K562 (cell line): ENCODE data around the gene ROMO1. TPM values are rescaled to one million over a fixed set of nuclear protein-coding genes. Genes with fewer than 3 reads are reported as not detected.

Experiments used
- CHD1 ChIP-seq: fragments of 200-600 bp; sonication (generic); IDR thresholded peaks from one replicate; pipeline ENCODE4 v1.6.1; 2012; ENCODE audit warnings: mild to moderate bottlenecking, moderate library complexity, low read length, inconsistent platforms
- HIVEP1 ChIP-seq: fragments of 250-450 bp; sonication (Bioruptor Pico); IDR thresholded peaks from 2 replicates; pipeline ENCODE4 v1.4.0; 2020; ENCODE audit warnings: mild to moderate bottlenecking
- MTA2 ChIP-seq: fragments of 450-650 bp; IDR thresholded peaks from 2 replicates; pipeline ENCODE4 v1.6.1; 2016; ENCODE audit warnings: low read depth
- NCOA4 ChIP-seq: fragments of 450-650 bp; IDR thresholded peaks from 2 replicates; pipeline ENCODE4 v1.6.1; 2018; ENCODE audit warnings: mild to moderate bottlenecking; ENCODE audit not compliant: partially characterized antibody
- PCBP2 ChIP-seq: fragments of 200-400 bp; formaldehyde crosslinking; IDR thresholded peaks from 2 replicates; pipeline ENCODE4 v1.6.1; 2018; ENCODE audit warnings: low read length, low read depth, mild to moderate bottlenecking, moderate library complexity; ENCODE audit not compliant: poor library complexity, severe bottlenecking
- PHTF2 ChIP-seq: fragments of 250-450 bp; sonication (Bioruptor Pico); IDR thresholded peaks from 2 replicates; pipeline ENCODE4 v1.5.0; 2021; ENCODE audit warnings: mild to moderate bottlenecking
- ZNF830 ChIP-seq: fragments of 250-450 bp; sonication (Bioruptor Pico); IDR thresholded peaks from 2 replicates; pipeline ENCODE4 v1.5.0; 2021; ENCODE audit warnings: mild to moderate bottlenecking
- polyA plus RNA-seq, 8 experiments: library from polyadenylated mRNA; depleted of rRNA in 4 of 8; stranded (reverse) in 5 of 8; unstranded in 3 of 8; fragments of >200 nt; fragmentation: Nextera tagmentation in 2 of 8; fragmentation: Illumina TruSeq in 1 of 8; extraction: Ambion mirVana in 2 of 8; extraction: Trizol in 1 of 8; gene quantifications; 2 replicates each; pipeline versions ENCODE4 v1.2.1 to v1.2.3, GENCODE V29; 2011 to 2014; ENCODE audit warnings: inconsistent platforms in 1 of 8, missing spikeins in 1 of 8
- total RNA-seq, 7 experiments: library from RNA; depleted of rRNA in 6 of 7; stranded (reverse); fragments of >200 nt in 6 of 7; fragmentation: Illumina TruSeq in 2 of 7; extraction: Trizol in 2 of 7; gene quantifications; 2 replicates each; pipeline versions ENCODE4 v1.2.1 to v1.2.3, GENCODE V29; 2011 to 2021; ENCODE audit warnings: low replicate concordance in 1 of 7
- TF ChIP-seq, protein P1 (sequence below): fragments of 450-650 bp; conservative IDR thresholded peaks from 2 replicates; pipeline ENCODE4 v1.6.1; 2016; ENCODE audit warnings: missing genetic modification characterization, low read depth, mild to moderate bottlenecking, missing compliant biosample characterization, moderate library complexity
- TF ChIP-seq, protein P2 (sequence below): sonication (generic); formaldehyde crosslinking; IDR thresholded peaks from 2 replicates; pipeline ENCODE4 v1.4.0; 2020; ENCODE audit warnings: mild to moderate bottlenecking, missing genetic modification reagents
- TF ChIP-seq, protein P3 (sequence below): fragments of 250-450 bp; sonication (Bioruptor Pico); IDR thresholded peaks from 2 replicates; pipeline ENCODE4 v1.4.0; 2020; ENCODE audit warnings: mild to moderate bottlenecking, moderate library complexity
- TF ChIP-seq, protein P4 (sequence below): fragments of 250-450 bp; sonication (Bioruptor Pico); IDR thresholded peaks from 2 replicates; pipeline ENCODE4 v1.4.0; 2020

Gene ROMO1
- total and polyA plus RNA-seq, 9 of the 15 experiments (the other 6 are each of a cell fraction or from before 2014, with no cell fraction given) = 31.8 to 741 (median 226) TPM

DNA sequence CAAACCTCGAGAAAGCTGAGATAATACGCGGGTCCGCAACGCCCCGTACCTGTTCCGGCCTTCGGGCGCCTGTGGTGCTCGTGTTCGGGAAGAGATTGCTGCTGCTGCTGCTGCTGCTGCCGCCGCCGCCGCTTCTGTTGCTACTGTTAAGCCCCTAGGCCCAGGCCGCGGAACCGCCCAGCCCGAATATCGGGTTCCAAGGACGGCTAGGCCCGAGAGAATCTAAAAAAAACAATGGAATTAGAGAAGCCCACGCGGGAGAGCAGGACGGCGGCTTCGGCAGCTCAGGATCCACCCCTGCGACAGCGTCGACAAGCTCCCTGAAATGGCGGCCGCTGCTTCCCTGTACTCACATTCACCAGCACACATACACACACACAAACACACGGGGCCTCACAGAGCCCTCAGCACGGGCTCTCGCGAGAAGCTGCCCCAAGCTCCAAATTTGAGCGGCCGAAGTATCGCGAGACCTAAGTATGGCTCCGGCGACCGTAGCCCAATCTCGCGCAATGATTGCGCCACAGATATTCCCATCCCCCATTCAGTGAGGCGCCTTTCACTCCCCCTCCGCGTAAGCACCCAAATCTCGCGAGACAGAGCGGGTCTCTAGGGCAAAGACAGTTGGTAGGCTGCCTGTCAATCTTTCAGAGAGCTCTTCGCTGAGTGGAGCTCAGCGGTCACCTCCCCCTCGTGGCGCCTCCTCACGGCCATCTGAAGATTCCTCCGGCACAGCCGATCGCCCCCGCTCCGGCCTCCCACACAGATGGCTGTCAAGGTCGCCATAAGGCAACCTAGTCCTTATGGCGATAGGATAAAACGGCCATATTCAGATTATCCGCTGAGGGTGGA, 42.9 kb downstream of the ROMO1 start, which contains the start of gene RBM39 (continued):
- TF ChIP-seq, protein P1, sequence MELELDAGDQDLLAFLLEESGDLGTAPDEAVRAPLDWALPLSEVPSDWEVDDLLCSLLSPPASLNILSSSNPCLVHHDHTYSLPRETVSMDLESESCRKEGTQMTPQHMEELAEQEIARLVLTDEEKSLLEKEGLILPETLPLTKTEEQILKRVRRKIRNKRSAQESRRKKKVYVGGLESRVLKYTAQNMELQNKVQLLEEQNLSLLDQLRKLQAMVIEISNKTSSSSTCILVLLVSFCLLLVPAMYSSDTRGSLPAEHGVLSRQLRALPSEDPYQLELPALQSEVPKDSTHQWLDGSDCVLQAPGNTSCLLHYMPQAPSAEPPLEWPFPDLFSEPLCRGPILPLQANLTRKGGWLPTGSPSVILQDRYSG = no peak
- TF ChIP-seq HIVEP1 (CRISPR knock-in tag) (no peak), ZNF830 (CRISPR knock-in tag) (0 out of 2 replicates have a peak, but pooled peaks have one; percentile 44), PHTF2 (peak; percentile 57; the same call in 1 of the 2 replicates), CHD1 (peak; percentile 99), PCBP2 (no peak), MTA2 (no peak), NCOA4 (no peak)
- TF ChIP-seq, protein P2, sequence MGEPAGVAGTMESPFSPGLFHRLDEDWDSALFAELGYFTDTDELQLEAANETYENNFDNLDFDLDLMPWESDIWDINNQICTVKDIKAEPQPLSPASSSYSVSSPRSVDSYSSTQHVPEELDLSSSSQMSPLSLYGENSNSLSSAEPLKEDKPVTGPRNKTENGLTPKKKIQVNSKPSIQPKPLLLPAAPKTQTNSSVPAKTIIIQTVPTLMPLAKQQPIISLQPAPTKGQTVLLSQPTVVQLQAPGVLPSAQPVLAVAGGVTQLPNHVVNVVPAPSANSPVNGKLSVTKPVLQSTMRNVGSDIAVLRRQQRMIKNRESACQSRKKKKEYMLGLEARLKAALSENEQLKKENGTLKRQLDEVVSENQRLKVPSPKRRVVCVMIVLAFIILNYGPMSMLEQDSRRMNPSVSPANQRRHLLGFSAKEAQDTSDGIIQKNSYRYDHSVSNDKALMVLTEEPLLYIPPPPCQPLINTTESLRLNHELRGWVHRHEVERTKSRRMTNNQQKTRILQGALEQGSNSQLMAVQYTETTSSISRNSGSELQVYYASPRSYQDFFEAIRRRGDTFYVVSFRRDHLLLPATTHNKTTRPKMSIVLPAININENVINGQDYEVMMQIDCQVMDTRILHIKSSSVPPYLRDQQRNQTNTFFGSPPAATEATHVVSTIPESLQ (CRISPR knock-in tag) = peak; percentile 30; the same call in 1 of the 2 replicates
- TF ChIP-seq, protein P3, sequence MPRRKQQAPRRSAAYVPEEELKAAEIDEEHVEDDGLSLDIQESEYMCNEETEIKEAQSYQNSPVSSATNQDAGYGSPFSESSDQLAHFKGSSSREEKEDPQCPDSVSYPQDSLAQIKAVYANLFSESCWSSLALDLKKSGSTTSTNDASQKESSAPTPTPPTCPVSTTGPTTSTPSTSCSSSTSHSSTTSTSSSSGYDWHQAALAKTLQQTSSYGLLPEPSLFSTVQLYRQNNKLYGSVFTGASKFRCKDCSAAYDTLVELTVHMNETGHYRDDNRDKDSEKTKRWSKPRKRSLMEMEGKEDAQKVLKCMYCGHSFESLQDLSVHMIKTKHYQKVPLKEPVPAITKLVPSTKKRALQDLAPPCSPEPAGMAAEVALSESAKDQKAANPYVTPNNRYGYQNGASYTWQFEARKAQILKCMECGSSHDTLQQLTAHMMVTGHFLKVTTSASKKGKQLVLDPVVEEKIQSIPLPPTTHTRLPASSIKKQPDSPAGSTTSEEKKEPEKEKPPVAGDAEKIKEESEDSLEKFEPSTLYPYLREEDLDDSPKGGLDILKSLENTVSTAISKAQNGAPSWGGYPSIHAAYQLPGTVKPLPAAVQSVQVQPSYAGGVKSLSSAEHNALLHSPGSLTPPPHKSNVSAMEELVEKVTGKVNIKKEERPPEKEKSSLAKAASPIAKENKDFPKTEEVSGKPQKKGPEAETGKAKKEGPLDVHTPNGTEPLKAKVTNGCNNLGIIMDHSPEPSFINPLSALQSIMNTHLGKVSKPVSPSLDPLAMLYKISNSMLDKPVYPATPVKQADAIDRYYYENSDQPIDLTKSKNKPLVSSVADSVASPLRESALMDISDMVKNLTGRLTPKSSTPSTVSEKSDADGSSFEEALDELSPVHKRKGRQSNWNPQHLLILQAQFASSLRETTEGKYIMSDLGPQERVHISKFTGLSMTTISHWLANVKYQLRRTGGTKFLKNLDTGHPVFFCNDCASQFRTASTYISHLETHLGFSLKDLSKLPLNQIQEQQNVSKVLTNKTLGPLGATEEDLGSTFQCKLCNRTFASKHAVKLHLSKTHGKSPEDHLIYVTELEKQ (CRISPR knock-in tag) = no peak
- TF ChIP-seq, protein P4, sequence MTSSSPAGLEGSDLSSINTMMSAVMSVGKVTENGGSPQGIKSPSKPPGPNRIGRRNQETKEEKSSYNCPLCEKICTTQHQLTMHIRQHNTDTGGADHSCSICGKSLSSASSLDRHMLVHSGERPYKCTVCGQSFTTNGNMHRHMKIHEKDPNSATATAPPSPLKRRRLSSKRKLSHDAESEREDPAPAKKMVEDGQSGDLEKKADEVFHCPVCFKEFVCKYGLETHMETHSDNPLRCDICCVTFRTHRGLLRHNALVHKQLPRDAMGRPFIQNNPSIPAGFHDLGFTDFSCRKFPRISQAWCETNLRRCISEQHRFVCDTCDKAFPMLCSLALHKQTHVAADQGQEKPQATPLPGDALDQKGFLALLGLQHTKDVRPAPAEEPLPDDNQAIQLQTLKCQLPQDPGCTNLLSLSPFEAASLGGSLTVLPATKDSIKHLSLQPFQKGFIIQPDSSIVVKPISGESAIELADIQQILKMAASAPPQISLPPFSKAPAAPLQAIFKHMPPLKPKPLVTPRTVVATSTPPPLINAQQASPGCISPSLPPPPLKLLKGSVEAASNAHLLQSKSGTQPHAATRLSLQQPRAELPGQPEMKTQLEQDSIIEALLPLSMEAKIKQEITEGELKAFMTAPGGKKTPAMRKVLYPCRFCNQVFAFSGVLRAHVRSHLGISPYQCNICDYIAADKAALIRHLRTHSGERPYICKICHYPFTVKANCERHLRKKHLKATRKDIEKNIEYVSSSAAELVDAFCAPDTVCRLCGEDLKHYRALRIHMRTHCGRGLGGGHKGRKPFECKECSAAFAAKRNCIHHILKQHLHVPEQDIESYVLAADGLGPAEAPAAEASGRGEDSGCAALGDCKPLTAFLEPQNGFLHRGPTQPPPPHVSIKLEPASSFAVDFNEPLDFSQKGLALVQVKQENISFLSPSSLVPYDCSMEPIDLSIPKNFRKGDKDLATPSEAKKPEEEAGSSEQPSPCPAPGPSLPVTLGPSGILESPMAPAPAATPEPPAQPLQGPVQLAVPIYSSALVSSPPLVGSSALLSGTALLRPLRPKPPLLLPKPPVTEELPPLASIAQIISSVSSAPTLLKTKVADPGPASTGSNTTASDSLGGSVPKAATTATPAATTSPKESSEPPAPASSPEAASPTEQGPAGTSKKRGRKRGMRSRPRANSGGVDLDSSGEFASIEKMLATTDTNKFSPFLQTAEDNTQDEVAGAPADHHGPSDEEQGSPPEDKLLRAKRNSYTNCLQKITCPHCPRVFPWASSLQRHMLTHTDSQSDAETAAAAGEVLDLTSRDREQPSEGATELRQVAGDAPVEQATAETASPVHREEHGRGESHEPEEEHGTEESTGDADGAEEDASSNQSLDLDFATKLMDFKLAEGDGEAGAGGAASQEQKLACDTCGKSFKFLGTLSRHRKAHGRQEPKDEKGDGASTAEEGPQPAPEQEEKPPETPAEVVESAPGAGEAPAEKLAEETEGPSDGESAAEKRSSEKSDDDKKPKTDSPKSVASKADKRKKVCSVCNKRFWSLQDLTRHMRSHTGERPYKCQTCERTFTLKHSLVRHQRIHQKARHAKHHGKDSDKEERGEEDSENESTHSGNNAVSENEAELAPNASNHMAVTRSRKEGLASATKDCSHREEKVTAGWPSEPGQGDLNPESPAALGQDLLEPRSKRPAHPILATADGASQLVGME = no peak
